Chondrocyte (in vitro differentiated cells): ENCODE data around the gene APBB3. TPM values are rescaled to one million over a fixed set of nuclear protein-coding genes. Genes with fewer than 3 reads are reported as not detected.

Experiments
- DNase-seq: peaks from one replicate; pipeline ENCODE4 v3.0.0; 2021; ENCODE audit warnings: mixed read lengths, low spot score
- H3K27ac Mint-ChIP-seq: one replicate; pipeline ENCODE4 v1.8.0; 2021; ENCODE audit warnings: mild to moderate bottlenecking, moderate library complexity, mixed read lengths; ENCODE audit not compliant: unreplicated experiment
- H3K27me3 Mint-ChIP-seq: 2 replicates; pipeline ENCODE4 v1.8.0; 2021; ENCODE audit warnings: low read depth, mixed read lengths
- H3K36me3 Mint-ChIP-seq: 2 replicates; pipeline ENCODE4 v1.8.0; 2021; ENCODE audit warnings: low read depth, mixed read lengths
- H3K4me1 Mint-ChIP-seq: 2 replicates; pipeline ENCODE4 v1.8.0; 2021; ENCODE audit warnings: low read depth, mild to moderate bottlenecking, mixed read lengths
- H3K4me3 Mint-ChIP-seq: one replicate; pipeline ENCODE4 v1.8.0; 2021; ENCODE audit warnings: mild to moderate bottlenecking, moderate library complexity, mixed read lengths; ENCODE audit not compliant: unreplicated experiment
- H3K9me3 Mint-ChIP-seq: 2 replicates; pipeline ENCODE4 v1.8.0; 2021; ENCODE audit warnings: low read depth, mixed read lengths
- CTCF ChIP-seq: fragments of 200-600 bp; sonication (generic); IDR thresholded peaks from 2 replicates; pipeline ENCODE4 v1.5.0; 2021; ENCODE audit warnings: antibody characterized with exemption, mild to moderate bottlenecking, moderate library complexity
- total RNA-seq: library from RNA; stranded (reverse); gene quantifications from 3 replicates; pipeline ENCODE4 v1.2.1, GENCODE V29; 2021

APBB3 gene
- total RNA-seq, 1 donor from 2014 or later: 42.3 TPM

DNA sequence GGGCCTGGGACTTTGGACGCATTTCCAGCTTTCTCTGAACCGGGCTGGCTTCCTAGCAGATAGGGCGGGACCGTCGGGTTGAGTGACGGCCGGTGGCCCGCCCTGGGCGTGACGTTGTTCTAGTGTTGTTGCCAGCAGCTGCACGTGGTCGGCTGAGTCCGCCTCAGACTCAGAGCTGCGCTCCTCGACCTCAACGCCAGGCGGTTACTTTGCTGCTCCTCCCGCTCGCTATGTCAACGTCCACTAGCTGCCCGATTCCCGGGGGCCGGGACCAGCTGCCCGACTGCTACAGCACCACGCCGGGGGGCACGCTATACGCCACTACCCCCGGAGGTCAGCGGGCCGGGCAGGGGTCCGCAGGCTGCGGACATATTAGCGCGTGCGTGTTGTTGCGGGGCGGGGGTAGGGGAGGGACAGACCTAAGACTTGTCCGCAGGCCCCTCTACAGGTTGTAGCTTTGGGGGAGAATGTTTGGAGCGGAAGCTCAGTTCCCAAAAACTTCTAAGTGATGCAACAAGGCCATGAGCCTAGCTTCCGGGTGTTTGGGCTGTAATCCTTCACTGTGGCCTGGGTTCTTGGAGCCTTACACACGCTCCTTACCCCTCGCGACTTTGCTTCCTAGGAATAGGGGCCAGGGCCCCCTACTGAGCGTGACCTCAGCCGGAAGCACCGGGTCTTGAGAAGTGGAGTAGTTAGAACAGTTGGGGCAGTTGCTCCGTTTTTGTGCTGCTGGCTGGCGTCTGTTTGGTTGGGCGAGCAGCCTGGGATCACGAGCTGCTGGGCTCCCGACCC lies 16.7 kb downstream of the APBB3 start, which contains the start of gene EIF4EBP3:
Gene EIF4EBP3 (plus strand): TSS at position 155 of the 792 bp plus-strand sequence. CDS start 76 bp downstream, at position 231.
- peak; percentile 77 for TF ChIP-seq CTCF
- H3K36me3 Mint-ChIP-seq: peaks cover 19% of the 10 kb centered on the region
- peak within 1 kb of the TSS; percentile 97 for H3K27ac Mint-ChIP-seq
- H3K4me3 Mint-ChIP-seq: peak within 1 kb of the TSS; percentile 67
- peaks cover 38% of the 10 kb centered on the region for H3K4me1 Mint-ChIP-seq
- no peaks in the 10 kb centered on the region for H3K9me3 Mint-ChIP-seq
- no peaks in the 10 kb centered on the region for H3K27me3 Mint-ChIP-seq
- peak; percentile 98 for DNase-seq

- no peak for TF ChIP-seq CTCF
- H3K4me3 Mint-ChIP-seq: peak overlapping the region; percentile 67
- H3K9me3 Mint-ChIP-seq: no peaks in the 10 kb centered on the region
- peaks cover 38% of the 10 kb centered on the region for H3K4me1 Mint-ChIP-seq
- peak overlapping the region; percentile 97 for H3K27ac Mint-ChIP-seq
- H3K36me3 Mint-ChIP-seq: peaks cover 19% of the 10 kb centered on the region
- no peaks in the 10 kb centered on the region for H3K27me3 Mint-ChIP-seq
- DNase-seq: no peak
These were observed 17.4 kb downstream of the APBB3 start for GRCh38 chr5:140546851-140547507.

DNA sequence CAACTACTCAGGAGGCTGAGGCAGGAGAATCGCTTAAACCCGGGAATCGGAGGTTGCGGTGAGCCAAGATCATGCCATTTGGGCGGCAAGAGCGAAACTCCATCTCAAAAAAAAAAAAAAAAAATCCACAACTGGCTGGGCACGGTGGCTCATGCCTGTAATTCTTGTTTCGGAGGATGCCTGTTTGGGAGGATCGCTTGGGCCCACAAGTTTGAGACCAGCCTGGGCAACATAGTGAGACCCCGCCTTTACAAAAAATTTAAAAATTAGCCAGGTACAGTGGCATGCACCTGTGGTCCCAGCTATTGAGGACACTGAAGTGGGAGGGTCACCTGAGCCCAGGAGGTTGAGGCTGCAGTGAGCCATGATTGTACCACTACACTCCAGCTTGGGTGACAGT lies 18.8 kb downstream of the APBB3 start:
- H3K27me3 Mint-ChIP-seq: no peaks in the 10 kb centered on the region
- no peak for DNase-seq
- H3K4me1 Mint-ChIP-seq: peaks cover 38% of the 10 kb centered on the region
- TF ChIP-seq CTCF: no peak
- no peak overlapping the region for H3K27ac Mint-ChIP-seq
- H3K9me3 Mint-ChIP-seq: no peaks in the 10 kb centered on the region
- H3K4me3 Mint-ChIP-seq: no peak overlapping the region
- peaks cover 13% of the 10 kb centered on the region for H3K36me3 Mint-ChIP-seq

DNA sequence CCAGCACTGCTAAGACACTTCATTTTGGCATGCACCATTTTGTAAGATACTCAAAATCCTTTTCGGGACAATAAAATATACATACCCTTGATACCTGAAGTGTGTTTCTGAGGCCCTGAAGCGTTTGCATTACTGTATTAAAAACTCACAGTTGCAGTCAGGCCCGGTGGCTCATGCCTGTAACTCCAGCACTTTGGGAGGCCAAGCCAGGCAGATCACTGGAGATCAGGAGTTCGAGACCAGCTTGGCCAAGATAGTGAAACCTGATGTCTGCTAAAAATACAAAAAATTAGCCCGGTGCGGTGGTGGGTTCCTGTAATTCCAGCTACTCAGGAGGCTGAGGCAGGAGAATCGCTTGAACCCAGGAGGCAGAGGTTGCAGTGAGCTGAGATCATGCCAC lies 19.4 kb downstream of the APBB3 start:
- no peak overlapping the region for H3K4me3 Mint-ChIP-seq
- TF ChIP-seq CTCF: no peak
- no peaks in the 10 kb centered on the region for H3K27me3 Mint-ChIP-seq
- no peak for DNase-seq
- peaks cover 34% of the 10 kb centered on the region for H3K4me1 Mint-ChIP-seq
- H3K27ac Mint-ChIP-seq: no peak overlapping the region
- no peaks in the 10 kb centered on the region for H3K9me3 Mint-ChIP-seq
- peaks cover 10% of the 10 kb centered on the region for H3K36me3 Mint-ChIP-seq

DNA sequence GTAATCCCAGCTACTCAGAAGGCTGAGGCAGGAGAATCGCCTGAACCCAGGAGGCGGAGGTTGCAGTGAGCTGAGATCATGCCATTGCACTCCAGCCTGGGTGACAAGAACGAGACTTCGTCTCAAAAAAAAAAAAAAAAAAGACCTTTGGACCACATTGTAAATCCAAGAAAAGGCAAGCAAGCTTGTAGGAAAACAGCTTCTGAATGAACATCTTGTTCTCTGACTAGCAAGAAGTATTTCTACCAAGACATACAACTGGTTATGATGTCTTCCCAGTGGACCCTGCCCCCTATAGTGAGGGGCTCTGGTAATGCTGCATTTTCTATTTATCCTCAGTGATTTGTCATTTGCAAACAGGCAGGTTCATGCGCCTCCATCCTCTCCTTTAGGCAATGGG lies 21.4 kb downstream of the APBB3 start:
- H3K9me3 Mint-ChIP-seq: no peaks in the 10 kb centered on the region
- peaks cover 15% of the 10 kb centered on the region for H3K4me1 Mint-ChIP-seq
- H3K36me3 Mint-ChIP-seq: peaks cover 17% of the 10 kb centered on the region
- no peak overlapping the region for H3K4me3 Mint-ChIP-seq
- no peak overlapping the region for H3K27ac Mint-ChIP-seq
- DNase-seq: no peak
- TF ChIP-seq CTCF: no peak
- no peaks in the 10 kb centered on the region for H3K27me3 Mint-ChIP-seq
